Measurements from ENCODE around the gene ABCG1. TPM values are rescaled to one million over a fixed set of nuclear protein-coding genes. Genes with fewer than 3 reads are reported as not detected.

Gene ABCG1
- total RNA-seq, 2 experiments from 2014 or later, result 16.7 to 17.3 TPM

GRCh38 chr21:42239556-42239955 is 20.6 kb downstream of the ABCG1 start:
- BruUV-seq (replicated peaks), result no TSS peak
- H3K27ac ChIP-seq (ENCODE audit: low read depth, low read length, poor library complexity, severe bottlenecking), result peak overlapping the region; percentile 99
- no peaks in the 10 kb centered on the region for H4K20me1 ChIP-seq (ENCODE audit: insufficient read depth, low read length)
- TF ChIP-seq EZH2phosphoT487 (IDR thresholded peaks at IDR 0.05; ENCODE audit: borderline replicate concordance, low read depth, low read length), result no peak
- no peak for TF ChIP-seq CTCF (conservative IDR thresholded peaks at IDR 0.05; ENCODE audit: low read length)
- H3K9me3 ChIP-seq (ENCODE audit: low read length), result no peaks in the 10 kb centered on the region
- POLR2A ChIA-PET, result interaction anchor here (0.9 to 5.3 kb wide), 8 partner anchors 10 to 293 kb away, joined by 3 to 28 read pairs (median 4); no protein-coding TSS in a partner anchor
- CTCF ChIA-PET (ENCODE audit: unreplicated experiment), result interaction anchor here (1.5 kb wide), 1 partner anchor 19 kb away, joined by 5 read pairs; no protein-coding TSS in a partner anchor
- peaks cover 83% of the 10 kb centered on the region for H3K79me2 ChIP-seq (ENCODE audit: insufficient read depth, low read depth, low read length)
- H3K4me1 ChIP-seq (ENCODE audit: insufficient read depth, low read length, poor library complexity, severe bottlenecking), result peaks cover 94% of the 10 kb centered on the region
- H2AFZ ChIP-seq (ENCODE audit: low read length), result no peak overlapping the region
- DNase-seq (ENCODE audit: low spot score), result no peak
- H3K36me3 ChIP-seq (ENCODE audit: insufficient read depth, low read length), result no peaks in the 10 kb centered on the region
- H3K9me2 ChIP-seq (ENCODE audit: insufficient read depth, low read length), result no peaks in the 10 kb centered on the region
- no peak overlapping the region for H3K4me3 ChIP-seq (ENCODE audit: low read depth, low read length, poor library complexity, severe bottlenecking)
- intact Hi-C loops (cut with micrococcal nuclease; ENCODE audit: unreplicated experiment), result no loop called here
- peak overlapping the region; percentile 92 for H3K4me2 ChIP-seq (ENCODE audit: low read length)

GRCh38 chr21:42239973-42240372 is 21.0 kb downstream of the ABCG1 start:
- peak; percentile 54 for DNase-seq (ENCODE audit: low spot score)
- Histone ChIP-seq H3K4me3 (ENCODE audit: low read depth, low read length, poor library complexity, severe bottlenecking) (no peak overlapping the region), H3K79me2 (ENCODE audit: insufficient read depth, low read depth, low read length) (peaks cover 82% of the 10 kb centered on the region), H3K27ac (ENCODE audit: low read depth, low read length, poor library complexity, severe bottlenecking) (peak overlapping the region; percentile 99), H3K9me2 (ENCODE audit: insufficient read depth, low read length) (no peaks in the 10 kb centered on the region), H3K36me3 (ENCODE audit: insufficient read depth, low read length) (no peaks in the 10 kb centered on the region), H2AFZ (ENCODE audit: low read length) (no peak overlapping the region), H3K4me1 (ENCODE audit: insufficient read depth, low read length, poor library complexity, severe bottlenecking) (peaks cover 96% of the 10 kb centered on the region), H4K20me1 (ENCODE audit: insufficient read depth, low read length) (no peaks in the 10 kb centered on the region), H3K4me2 (ENCODE audit: low read length) (peak overlapping the region; percentile 92; the same call in 1 of the 2 replicates), H3K9me3 (ENCODE audit: low read length) (no peaks in the 10 kb centered on the region)
- TF ChIP-seq EZH2phosphoT487 (IDR thresholded peaks at IDR 0.05; ENCODE audit: borderline replicate concordance, low read depth, low read length) (no peak), CTCF (conservative IDR thresholded peaks at IDR 0.05; ENCODE audit: low read length) (peak; percentile 58)
- no TSS peak for BruUV-seq (replicated peaks)
- ChIA-PET POLR2A (interaction anchor here (5.3 kb wide), 1 partner anchor 51 kb away, joined by 28 read pairs; no protein-coding TSS in a partner anchor), CTCF (ENCODE audit: unreplicated experiment) (interaction anchor here (1.5 kb wide), 1 partner anchor 20 kb away, joined by 5 read pairs; no protein-coding TSS in a partner anchor)
- intact Hi-C loops (cut with micrococcal nuclease; ENCODE audit: unreplicated experiment), result no loop called here

GRCh38 chr21:42242611-42243010 is 23.7 kb downstream of the ABCG1 start:
- Histone ChIP-seq H3K4me3 (ENCODE audit: low read depth, low read length, poor library complexity, severe bottlenecking) (peak overlapping the region; percentile 54), H3K27ac (ENCODE audit: low read depth, low read length, poor library complexity, severe bottlenecking) (peak overlapping the region; percentile 82), H3K36me3 (ENCODE audit: insufficient read depth, low read length) (no peaks in the 10 kb centered on the region), H3K9me2 (ENCODE audit: insufficient read depth, low read length) (no peaks in the 10 kb centered on the region), H3K4me2 (ENCODE audit: low read length) (peak overlapping the region; percentile 65), H2AFZ (ENCODE audit: low read length) (peak overlapping the region; percentile 0; the same call in 1 of the 2 replicates), H3K79me2 (ENCODE audit: insufficient read depth, low read depth, low read length) (peaks cover 81% of the 10 kb centered on the region), H3K4me1 (ENCODE audit: insufficient read depth, low read length, poor library complexity, severe bottlenecking) (peaks cover 96% of the 10 kb centered on the region), H3K9me3 (ENCODE audit: low read length) (no peaks in the 10 kb centered on the region), H4K20me1 (ENCODE audit: insufficient read depth, low read length) (no peaks in the 10 kb centered on the region)
- BruUV-seq (replicated peaks), result no TSS peak
- POLR2A ChIA-PET, result interaction anchor here (0.9 to 1.7 kb wide), 4 partner anchors 9 to 54 kb away, joined by 3 to 13 read pairs (median 6); no protein-coding TSS in a partner anchor
- CTCF ChIA-PET (ENCODE audit: unreplicated experiment), result interaction anchor here (0.6 kb wide), 1 partner anchor 142 kb away, joined by 3 read pairs; no protein-coding TSS in a partner anchor
- intact Hi-C loops (cut with micrococcal nuclease; ENCODE audit: unreplicated experiment), result no loop called here
- no peak for TF ChIP-seq CTCF (conservative IDR thresholded peaks at IDR 0.05; ENCODE audit: low read length)
- no peak for TF ChIP-seq EZH2phosphoT487 (IDR thresholded peaks at IDR 0.05; ENCODE audit: borderline replicate concordance, low read depth, low read length)
- DNase-seq (ENCODE audit: low spot score), result peak; percentile 80
